GM12874 (cell line): ENCODE data around the gene IRF6.

Source experiments
- CTCF ChIP-seq: IDR thresholded peaks from 2 replicates; pipeline ENCODE4 v1.5.1; 2011; ENCODE audit warnings: low read depth, mild to moderate bottlenecking, control low read depth, low read length, moderate library complexity; ENCODE audit not compliant: insufficient read depth

The IRF6 gene

DNA sequence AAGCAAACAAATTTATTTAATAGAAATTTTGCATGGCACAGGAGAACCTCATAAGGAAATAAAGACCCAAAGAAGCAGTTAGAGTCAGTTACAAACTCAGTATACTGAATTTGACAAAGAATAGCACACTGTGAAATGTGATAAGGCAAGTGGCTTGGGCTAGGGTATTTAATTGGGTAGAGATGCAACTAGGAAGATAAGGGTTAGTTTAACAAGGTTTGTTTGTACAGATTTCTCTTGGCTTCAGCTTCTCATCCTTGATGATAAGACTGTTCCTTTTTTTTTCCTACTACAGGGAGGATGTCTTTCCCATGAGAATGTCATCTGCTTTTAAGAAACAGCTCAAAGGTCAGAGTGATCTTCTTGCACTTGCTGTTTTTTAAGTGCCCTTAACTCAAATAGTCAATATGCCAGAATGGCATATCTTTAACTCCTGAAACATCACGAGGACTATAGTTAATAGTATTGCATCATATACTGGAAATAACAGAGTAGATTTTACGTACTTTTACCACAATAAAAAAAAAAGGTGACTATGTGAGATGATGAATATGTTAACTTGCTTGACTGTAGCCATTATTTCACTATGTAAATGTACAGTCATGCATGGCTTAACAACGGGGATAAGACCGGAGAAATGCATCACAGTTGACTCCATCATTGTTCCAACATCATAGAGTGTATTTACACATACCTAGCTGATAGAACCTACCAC is 59.3 kb downstream of the IRF6 start:
- TF ChIP-seq CTCF, result no peak

DNA sequence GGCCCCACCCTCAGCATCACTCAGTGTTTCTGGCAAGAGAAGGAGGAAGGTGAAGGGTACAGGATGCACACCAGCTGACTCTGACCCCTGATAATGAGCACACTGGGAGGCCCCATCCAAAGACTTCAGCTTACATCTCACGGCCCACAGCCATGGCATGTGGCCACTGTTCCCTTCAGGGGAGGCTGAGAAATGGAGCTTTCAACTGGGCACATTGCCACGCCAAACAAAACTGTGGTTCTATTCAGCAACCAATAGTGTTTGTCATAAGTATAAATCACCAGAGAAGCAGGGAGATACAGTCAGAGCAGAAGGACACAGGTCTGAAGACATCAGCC is 62.8 kb downstream of the IRF6 start:
- no peak for TF ChIP-seq CTCF

GRCh38 chr1:209742409-209743144 is 63.4 kb downstream of the IRF6 start:
- no peak for TF ChIP-seq CTCF

- TF ChIP-seq CTCF, result no peak
Measured at GRCh38 chr1:209741889-209742288, 64.1 kb downstream of the IRF6 start.

DNA sequence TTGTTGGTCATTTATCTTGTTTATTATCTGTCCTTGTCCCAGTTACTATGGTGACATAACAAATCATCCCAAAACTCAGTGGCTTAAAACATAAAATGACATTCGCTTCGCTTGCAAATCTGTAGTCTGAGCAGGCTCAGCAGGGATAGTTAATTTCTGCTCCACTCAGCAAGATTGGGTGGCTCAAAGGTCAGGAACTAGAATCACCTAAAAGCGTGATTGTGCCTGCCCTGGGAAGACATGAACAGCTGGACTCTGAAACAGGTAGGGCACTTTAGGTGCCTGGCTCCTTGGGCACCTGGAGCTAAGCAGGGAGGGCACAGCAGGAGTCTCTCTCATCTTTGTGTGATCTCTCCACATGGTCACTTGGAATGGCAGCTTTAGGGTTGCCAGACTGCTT is 64.7 kb downstream of the IRF6 start:
- TF ChIP-seq CTCF, result no peak

DNA sequence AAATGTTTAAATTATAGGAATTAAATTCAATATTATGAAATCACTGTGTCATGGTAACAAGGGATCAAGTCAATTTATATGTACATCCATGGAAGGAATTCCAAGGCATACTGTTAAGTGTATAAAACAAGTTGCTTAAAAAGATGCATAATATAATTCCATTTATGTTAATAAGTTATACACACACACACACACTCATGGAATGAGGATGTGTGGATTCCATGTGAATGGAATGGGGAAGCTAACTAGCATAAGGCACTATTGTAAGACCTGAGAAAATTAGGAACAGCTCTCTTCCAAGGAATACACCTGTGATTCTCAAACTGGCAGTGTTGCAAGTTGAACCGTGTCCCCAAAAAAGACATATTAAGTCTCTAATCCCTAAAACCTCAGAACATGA is 67.7 kb downstream of the IRF6 start:
- TF ChIP-seq CTCF, result no peak

GRCh38 chr1:209737118-209737505 is 68.8 kb downstream of the IRF6 start:
- no peak for TF ChIP-seq CTCF
